OCI-LY1 (cell line): ENCODE data around the gene BCKDHB.
"Not testable (repeated sequence)": the region's sequence is repeated elsewhere in the genome, so short reads cannot be mapped to it uniquely, and the experiment has no call there.

ENCODE experiments used
- H2AFZ ChIP-seq: fragments of 200-600 bp; sonication (generic), shearing (Covaris generic); 2 replicates; pipeline ENCODE4 v1.6.0; 2014; ENCODE audit warnings: antibody characterized with exemption, mild to moderate bottlenecking, low read length
- H3F3A ChIP-seq: fragments of 200-600 bp; sonication (generic), shearing (Covaris generic); 2 replicates; pipeline ENCODE4 v1.6.0; 2014; ENCODE audit warnings: mild to moderate bottlenecking, antibody characterized with exemption, low read length, moderate library complexity; ENCODE audit not compliant: insufficient read depth
- H3K27ac ChIP-seq: fragments of 200-600 bp; sonication (generic); 2 replicates; pipeline ENCODE4 v1.5.1; 2014; ENCODE audit warnings: low read length, mixed run types, mild to moderate bottlenecking, low read depth; ENCODE audit not compliant: poor library complexity, severe bottlenecking
- H3K27me3 ChIP-seq: fragments of 200-600 bp; sonication (generic); 2 replicates; pipeline ENCODE4 v1.6.0; 2014; ENCODE audit warnings: antibody characterized with exemption, mild to moderate bottlenecking, low read length, moderate library complexity; ENCODE audit not compliant: insufficient read depth
- H3K36me3 ChIP-seq: fragments of 200-600 bp; sonication (generic); 2 replicates; pipeline ENCODE4 v1.6.1; 2014; ENCODE audit warnings: mild to moderate bottlenecking, antibody characterized with exemption, low read length, moderate library complexity, mixed read lengths; ENCODE audit not compliant: insufficient read depth
- H3K4me1 ChIP-seq: fragments of 200-600 bp; sonication (generic); 2 replicates; pipeline ENCODE4 v1.5.1; 2014; ENCODE audit warnings: mild to moderate bottlenecking, low read length, moderate library complexity; ENCODE audit not compliant: insufficient read depth, severe bottlenecking
- H3K4me2 ChIP-seq: fragments of 200-600 bp; sonication (generic), shearing (Covaris generic); 2 replicates; pipeline ENCODE4 v1.6.1; 2014; ENCODE audit warnings: low read length
- H3K4me3 ChIP-seq: fragments of 200-600 bp; sonication (generic); 2 replicates; pipeline ENCODE4 v1.5.1; 2014; ENCODE audit warnings: low read length, low read depth, mild to moderate bottlenecking, mixed read lengths; ENCODE audit not compliant: poor library complexity, severe bottlenecking
- H3K79me2 ChIP-seq: fragments of 200-600 bp; shearing (Covaris generic); 2 replicates; pipeline ENCODE4 v1.6.1; 2016; ENCODE audit warnings: mixed run types, low read length, mixed read lengths; ENCODE audit not compliant: insufficient read depth
- H3K9ac ChIP-seq: fragments of 200-600 bp; sonication (generic), shearing (Covaris generic); 2 replicates; pipeline ENCODE4 v1.6.1; 2014; ENCODE audit warnings: mild to moderate bottlenecking, low read length, mixed read lengths
- H3K9me2 ChIP-seq: fragments of 200-600 bp; sonication (generic), shearing (Covaris generic); 2 replicates; pipeline ENCODE4 v1.6.1; 2014; ENCODE audit warnings: low read depth, mild to moderate bottlenecking, low read length, mixed read lengths
- H3K9me3 ChIP-seq: fragments of 200-600 bp; shearing (Covaris generic); 2 replicates; pipeline ENCODE4 v1.6.1; 2014; ENCODE audit warnings: low read length, mixed read lengths
- H4K20me1 ChIP-seq: fragments of 200-600 bp; sonication (generic), shearing (Covaris generic); 2 replicates; pipeline ENCODE4 v1.6.0; 2016; ENCODE audit warnings: mild to moderate bottlenecking, low read length; ENCODE audit not compliant: insufficient read depth
- CTCF ChIP-seq: fragments of 200-600 bp; sonication (generic), shearing (Covaris generic); IDR thresholded peaks from 2 replicates; pipeline ENCODE4 v1.5.1; 2017; ENCODE audit warnings: mild to moderate bottlenecking, antibody characterized with exemption, low read length, moderate library complexity, mixed read lengths
- EZH2 ChIP-seq: fragments of 200-600 bp; sonication (generic), shearing (Covaris generic); IDR thresholded peaks from 2 replicates; pipeline ENCODE4 v1.8.0; 2017; ENCODE audit warnings: borderline replicate concordance, mixed run types, mild to moderate bottlenecking, antibody characterized with exemption, low read length, moderate library complexity, mixed read lengths

Gene BCKDHB

GRCh38 chr6:80106418-80107235, at the start of gene BCKDHB:
BCKDHB (plus strand) TSS chr6:80106671; CDS start chr6:80106694, 23 bp downstream.
- Histone ChIP-seq H3K9ac (peak within 1 kb of the TSS; percentile 77), H3K36me3 (no peaks in the 10 kb centered on the region), H3K79me2 (no peaks in the 10 kb centered on the region), H3K27ac (no peak within 1 kb of the TSS), H3K4me3 (peak within 1 kb of the TSS; percentile 80), H2AFZ (peak within 1 kb of the TSS; percentile 94), H4K20me1 (no peaks in the 10 kb centered on the region), H3K4me2 (peak within 1 kb of the TSS; percentile 81), H3K27me3 (no peaks in the 10 kb centered on the region), H3F3A (no peaks in the 10 kb centered on the region), H3K9me2 (no peaks in the 10 kb centered on the region), H3K4me1 (peaks cover 20% of the 10 kb centered on the region), H3K9me3 (no peaks in the 10 kb centered on the region)
- TF ChIP-seq CTCF: no peak
- TF ChIP-seq EZH2: no peak

- H3K9ac ChIP-seq: no peak overlapping the region
- H3K4me2 ChIP-seq: no peak overlapping the region
- no peaks in the 10 kb centered on the region for H3K36me3 ChIP-seq
- H2AFZ ChIP-seq: no peak overlapping the region
- H4K20me1 ChIP-seq: no peaks in the 10 kb centered on the region
- H3K27ac ChIP-seq: no peak overlapping the region
- no peak for TF ChIP-seq CTCF
- TF ChIP-seq EZH2: no peak
- no peaks in the 10 kb centered on the region for H3F3A ChIP-seq
- no peaks in the 10 kb centered on the region for H3K79me2 ChIP-seq
- H3K4me3 ChIP-seq: no peak overlapping the region
- H3K9me2 ChIP-seq: no peaks in the 10 kb centered on the region
- H3K27me3 ChIP-seq: no peaks in the 10 kb centered on the region
- H3K4me1 ChIP-seq: no peaks in the 10 kb centered on the region
- H3K9me3 ChIP-seq: no peaks in the 10 kb centered on the region
These were observed 45.7 kb upstream of the BCKDHB start for GRCh38 chr6:80060774-80061173.

GRCh38 chr6:80068146-80068545, 38.3 kb upstream of the BCKDHB start:
- not testable (repeated sequence) for H3K9me2 ChIP-seq, H4K20me1 ChIP-seq, H3K27ac ChIP-seq, H3K9ac ChIP-seq, H3K4me3 ChIP-seq, H3F3A ChIP-seq, H2AFZ ChIP-seq, H3K79me2 ChIP-seq, H3K36me3 ChIP-seq, H3K4me1 ChIP-seq, H3K27me3 ChIP-seq, H3K9me3 ChIP-seq, H3K4me2 ChIP-seq

GRCh38 chr6:80070431-80070830, 36.0 kb upstream of the BCKDHB start:
- not testable (repeated sequence) for H3K4me2 ChIP-seq, H3K9me3 ChIP-seq, H3K9ac ChIP-seq, H3K9me2 ChIP-seq, H3K79me2 ChIP-seq, H3F3A ChIP-seq, H3K36me3 ChIP-seq, H3K27ac ChIP-seq, H3K4me1 ChIP-seq, H3K27me3 ChIP-seq, H3K4me3 ChIP-seq, H4K20me1 ChIP-seq, H2AFZ ChIP-seq
